HG03521 (cell line): ENCODE data around the gene MYO16.
"Not testable (repeated sequence)": the region's sequence is repeated elsewhere in the genome, so short reads cannot be mapped to it uniquely, and the experiment has no call there.

Source experiments
- ATAC-seq: cut with Tn5 transposase; IDR thresholded peaks from one replicate; pipeline ENCODE4 v1.9.1; 2021; ENCODE audit warnings: mild to moderate bottlenecking, moderate library complexity; ENCODE audit not compliant: unreplicated experiment

Gene MYO16

GRCh38 chr13:108963846-108964600 lies 334.6 kb downstream of the MYO16 start:
- no peak for ATAC-seq

GRCh38 chr13:108964606-108965005 lies 335.2 kb downstream of the MYO16 start:
- no peak for ATAC-seq

- no peak for ATAC-seq
Measured at GRCh38 chr13:108967371-108967770, 338.0 kb downstream of the MYO16 start.

GRCh38 chr13:108968566-108968965 lies 339.2 kb downstream of the MYO16 start:
- no peak for ATAC-seq

- no peak for ATAC-seq
Measured at GRCh38 chr13:108974686-108975085, 345.3 kb downstream of the MYO16 start.

GRCh38 chr13:108980237-108980636 lies 350.8 kb downstream of the MYO16 start:
- no peak for ATAC-seq

- ATAC-seq: no peak
Measured at GRCh38 chr13:108981407-108981806, 352.0 kb downstream of the MYO16 start.

- ATAC-seq: no peak
Measured at GRCh38 chr13:108983273-108983672, 353.9 kb downstream of the MYO16 start.

- ATAC-seq: no peak
Measured at GRCh38 chr13:108984251-108984920, 355.0 kb downstream of the MYO16 start.

GRCh38 chr13:108985166-108985565 lies 355.8 kb downstream of the MYO16 start:
- ATAC-seq: no peak

- ATAC-seq: no peak
Measured at GRCh38 chr13:108987517-108987916, 358.1 kb downstream of the MYO16 start.

- no peak for ATAC-seq
Measured at GRCh38 chr13:108987944-108988343, 358.5 kb downstream of the MYO16 start.

GRCh38 chr13:108991416-108991815 lies 362.0 kb downstream of the MYO16 start:
- not testable (repeated sequence) for ATAC-seq

- ATAC-seq: no peak
Measured at GRCh38 chr13:108993346-108993745, 363.9 kb downstream of the MYO16 start.

GRCh38 chr13:108996430-108996829 lies 367.0 kb downstream of the MYO16 start:
- ATAC-seq: no peak

GRCh38 chr13:109000207-109000606 lies 370.8 kb downstream of the MYO16 start:
- ATAC-seq: no peak

GRCh38 chr13:109002934-109003333 lies 373.5 kb downstream of the MYO16 start:
- ATAC-seq: no peak

- no peak for ATAC-seq
Measured at GRCh38 chr13:109007946-109008345, 378.5 kb downstream of the MYO16 start.

- no peak for ATAC-seq
Measured at GRCh38 chr13:109009756-109010155, 380.3 kb downstream of the MYO16 start.

GRCh38 chr13:109010912-109011311 lies 381.5 kb downstream of the MYO16 start:
- ATAC-seq: no peak

- no peak for ATAC-seq
Measured at GRCh38 chr13:109012115-109012514, 382.7 kb downstream of the MYO16 start.

- ATAC-seq: no peak
Measured at GRCh38 chr13:109021558-109021957, 392.1 kb downstream of the MYO16 start.
